Hematopoietic multipotent progenitor cell treated with erythropoietin and hydrocortisone succinate and interleukin-3 and kit ligand, for 17 days (in vitro differentiated cells): ENCODE measurements around the gene TFDP1.

Source experiments
- DNase-seq: peaks from one replicate; pipeline ENCODE4 v3.0.0-alpha.2; 2015; ENCODE audit warnings: low spot score

The TFDP1 gene

GRCh38 chr13:113584205-113584869, at the start of gene TFDP1:
TFDP1 (plus strand) TSS chr13:113584753; CDS start chr13:113585838, 1,085 bp downstream.
- DNase-seq: peak; percentile 60

- no peak for DNase-seq
Observed at GRCh38 chr13:113535381-113535781, 49.2 kb upstream of the TFDP1 start.

- no peak for DNase-seq
Observed at GRCh38 chr13:113536461-113537110, 48.0 kb upstream of the TFDP1 start.

GRCh38 chr13:113537205-113537604, 47.3 kb upstream of the TFDP1 start:
- no peak for DNase-seq

- no peak for DNase-seq
Observed at GRCh38 chr13:113537909-113538688, 46.5 kb upstream of the TFDP1 start.

- no peak for DNase-seq
Observed at GRCh38 chr13:113538689-113539058, 45.9 kb upstream of the TFDP1 start.

GRCh38 chr13:113539176-113539575, 45.4 kb upstream of the TFDP1 start:
- DNase-seq: no peak

- DNase-seq: no peak
Observed at GRCh38 chr13:113539822-113540221, 44.7 kb upstream of the TFDP1 start.

GRCh38 chr13:113540523-113540922, 44.0 kb upstream of the TFDP1 start:
- no peak for DNase-seq

GRCh38 chr13:113542751-113543424, 41.7 kb upstream of the TFDP1 start:
- DNase-seq: no peak

- no peak for DNase-seq
Observed at GRCh38 chr13:113544071-113544891, 40.3 kb upstream of the TFDP1 start.

- DNase-seq: no peak
Observed at GRCh38 chr13:113544896-113545295, 39.7 kb upstream of the TFDP1 start.

- DNase-seq: no peak
Observed at GRCh38 chr13:113545455-113545930, 39.1 kb upstream of the TFDP1 start.

- DNase-seq: no peak
Observed at GRCh38 chr13:113545931-113546516, 38.5 kb upstream of the TFDP1 start.

GRCh38 chr13:113546571-113547237, 37.8 kb upstream of the TFDP1 start:
- DNase-seq: no peak

- DNase-seq: no peak
Observed at GRCh38 chr13:113547238-113547971, 37.1 kb upstream of the TFDP1 start.

- no peak for DNase-seq
Observed at GRCh38 chr13:113548171-113548641, 36.3 kb upstream of the TFDP1 start.

- DNase-seq: no peak
Observed at GRCh38 chr13:113548778-113549621, 35.6 kb upstream of the TFDP1 start.

GRCh38 chr13:113550453-113550852, 34.1 kb upstream of the TFDP1 start:
- DNase-seq: no peak
